Gastroesophageal sphincter (tissue), 3 donors: ENCODE results near the gene ZFR.

Experiments
- POLR2A ChIP-seq, 2 donors: fragments of 450-650 bp; IDR thresholded peaks; one replicate each; pipeline ENCODE4 v1.6.1; 2017; ENCODE audit warnings: antibody characterized with exemption in 2 of 2, mild to moderate bottlenecking in 2 of 2, moderate library complexity in 1 of 2
- POLR2AphosphoS5 ChIP-seq: sonication (generic); formaldehyde crosslinking; IDR thresholded peaks from one replicate; pipeline ENCODE4 v1.6.1; 2017; ENCODE audit warnings: antibody characterized with exemption
- TF ChIP-seq, protein P1 (sequence below), 4 experiments: fragments of 200-600 bp in 2 of 4; fragments of 450-650 bp in 2 of 4; sonication (generic) in 1 of 4; IDR thresholded peaks; one replicate each; pipeline ENCODE4 v1.5.1; 2017 to 2019; ENCODE audit warnings: antibody characterized with exemption in 4 of 4, mild to moderate bottlenecking in 2 of 4, moderate library complexity in 2 of 4

DNA sequence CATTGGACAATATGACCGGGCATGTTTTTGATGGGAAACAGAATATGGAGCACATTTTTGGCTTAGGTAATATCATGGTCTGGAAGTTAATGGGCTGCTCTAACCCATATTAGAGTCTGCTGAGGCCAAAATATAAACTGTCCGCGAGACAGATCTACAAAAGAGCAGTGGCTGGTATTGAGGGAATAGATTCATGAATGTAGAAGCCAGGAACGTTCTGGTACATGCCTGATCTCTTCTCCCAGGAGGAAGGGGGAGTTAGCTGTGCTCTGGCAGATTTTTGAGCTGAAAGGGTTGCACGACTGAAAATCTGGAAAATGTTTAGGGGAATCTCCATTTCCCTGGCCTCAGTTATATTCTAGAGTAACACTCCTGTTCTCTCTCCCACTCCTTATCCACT is 42.9 kb upstream of the ZFR start:
- TF ChIP-seq, protein P1, sequence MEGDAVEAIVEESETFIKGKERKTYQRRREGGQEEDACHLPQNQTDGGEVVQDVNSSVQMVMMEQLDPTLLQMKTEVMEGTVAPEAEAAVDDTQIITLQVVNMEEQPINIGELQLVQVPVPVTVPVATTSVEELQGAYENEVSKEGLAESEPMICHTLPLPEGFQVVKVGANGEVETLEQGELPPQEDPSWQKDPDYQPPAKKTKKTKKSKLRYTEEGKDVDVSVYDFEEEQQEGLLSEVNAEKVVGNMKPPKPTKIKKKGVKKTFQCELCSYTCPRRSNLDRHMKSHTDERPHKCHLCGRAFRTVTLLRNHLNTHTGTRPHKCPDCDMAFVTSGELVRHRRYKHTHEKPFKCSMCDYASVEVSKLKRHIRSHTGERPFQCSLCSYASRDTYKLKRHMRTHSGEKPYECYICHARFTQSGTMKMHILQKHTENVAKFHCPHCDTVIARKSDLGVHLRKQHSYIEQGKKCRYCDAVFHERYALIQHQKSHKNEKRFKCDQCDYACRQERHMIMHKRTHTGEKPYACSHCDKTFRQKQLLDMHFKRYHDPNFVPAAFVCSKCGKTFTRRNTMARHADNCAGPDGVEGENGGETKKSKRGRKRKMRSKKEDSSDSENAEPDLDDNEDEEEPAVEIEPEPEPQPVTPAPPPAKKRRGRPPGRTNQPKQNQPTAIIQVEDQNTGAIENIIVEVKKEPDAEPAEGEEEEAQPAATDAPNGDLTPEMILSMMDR (IDR thresholded peaks at IDR 0.05): no peak
- TF ChIP-seq POLR2A (IDR thresholded peaks at IDR 0.05) (no peak), POLR2AphosphoS5 (no peak)
